Activated CD4-positive, alpha-beta T cell treated with anti-CD3 and anti-CD28 coated beads, Interleukin-2, amount 50 U/mL, for 16 hours (primary cell): ENCODE measurements around the gene UBE2D3.

ENCODE experiments used
- DNase-seq: peaks from one replicate; pipeline ENCODE4 v3.0.0-alpha.2; 2020

Gene UBE2D3

GRCh38 chr4:102787944-102788343, 39.4 kb downstream of the UBE2D3 start:
- no peak for DNase-seq

- DNase-seq, result peak; percentile 24
These were observed 40.1 kb downstream of the UBE2D3 start for GRCh38 chr4:102787096-102787881.

- no peak for DNase-seq
These were observed 41.1 kb downstream of the UBE2D3 start for GRCh38 chr4:102786279-102786678.

GRCh38 chr4:102783006-102783405, 44.3 kb downstream of the UBE2D3 start:
- DNase-seq, result no peak

- no peak for DNase-seq
These were observed 45.8 kb downstream of the UBE2D3 start for GRCh38 chr4:102781570-102781969.

- peak; percentile 48 for DNase-seq
These were observed 46.7 kb downstream of the UBE2D3 start for GRCh38 chr4:102780476-102781144.

- no peak for DNase-seq
These were observed 48.1 kb downstream of the UBE2D3 start for GRCh38 chr4:102779204-102779603.

GRCh38 chr4:102778720-102779119, 48.6 kb downstream of the UBE2D3 start:
- no peak for DNase-seq

GRCh38 chr4:102775805-102776204, 51.5 kb downstream of the UBE2D3 start:
- DNase-seq, result no peak

GRCh38 chr4:102774254-102774653, 53.1 kb downstream of the UBE2D3 start:
- DNase-seq, result no peak

- DNase-seq, result no peak
These were observed 54.5 kb downstream of the UBE2D3 start for GRCh38 chr4:102772738-102773340.

- no peak for DNase-seq
These were observed 62.5 kb downstream of the UBE2D3 start for GRCh38 chr4:102764901-102765300.

- DNase-seq, result no peak
These were observed 65.4 kb downstream of the UBE2D3 start for GRCh38 chr4:102761906-102762305.

- DNase-seq, result no peak
These were observed 66.1 kb downstream of the UBE2D3 start for GRCh38 chr4:102761296-102761701.

GRCh38 chr4:102760645-102761295, 66.6 kb downstream of the UBE2D3 start, which contains the start of gene MANBA:
TSS of gene MANBA (minus strand) at chr4:102760968. CDS start at chr4:102760894, 74 bp downstream.
- peak; percentile 86 for DNase-seq

- peak; percentile 35 for DNase-seq
These were observed 67.3 kb downstream of the UBE2D3 start for GRCh38 chr4:102759831-102760644.

- DNase-seq, result no peak
These were observed 68.8 kb downstream of the UBE2D3 start for GRCh38 chr4:102758241-102759160.

GRCh38 chr4:102757681-102758080, 69.7 kb downstream of the UBE2D3 start:
- DNase-seq, result no peak

- DNase-seq, result no peak
These were observed 73.3 kb downstream of the UBE2D3 start for GRCh38 chr4:102754044-102754443.

- DNase-seq, result no peak
These were observed 75.4 kb downstream of the UBE2D3 start for GRCh38 chr4:102751941-102752340.
